LNCAP (cell line): ENCODE results near the gene NEURL2.

Experiments used
- TF ChIP-seq, protein P1 (sequence below): fragments of 450-650 bp; IDR thresholded peaks from 2 replicates; pipeline ENCODE4 v1.5.1; 2017; ENCODE audit warnings: mild to moderate bottlenecking

Gene NEURL2

DNA sequence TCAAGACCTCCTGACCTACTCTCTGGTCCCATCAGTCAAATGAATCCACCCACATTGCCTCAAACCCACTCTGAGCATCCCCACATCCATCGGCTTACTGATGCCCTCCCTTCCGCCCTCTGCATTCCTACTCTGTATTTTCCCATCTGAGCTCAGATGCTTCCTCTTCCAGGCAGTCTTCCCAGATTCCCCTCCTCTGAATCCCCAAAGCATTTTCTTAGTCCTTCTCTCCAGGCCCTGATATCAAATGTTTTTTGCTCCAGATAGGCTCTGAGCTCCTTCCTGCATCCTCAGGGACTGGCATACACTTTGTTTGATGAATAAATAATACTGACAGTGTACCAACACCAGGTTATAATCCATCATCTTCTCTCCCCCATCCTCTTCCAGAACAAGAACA lies 17.1 kb upstream of the NEURL2 start:
- TF ChIP-seq, protein P1, sequence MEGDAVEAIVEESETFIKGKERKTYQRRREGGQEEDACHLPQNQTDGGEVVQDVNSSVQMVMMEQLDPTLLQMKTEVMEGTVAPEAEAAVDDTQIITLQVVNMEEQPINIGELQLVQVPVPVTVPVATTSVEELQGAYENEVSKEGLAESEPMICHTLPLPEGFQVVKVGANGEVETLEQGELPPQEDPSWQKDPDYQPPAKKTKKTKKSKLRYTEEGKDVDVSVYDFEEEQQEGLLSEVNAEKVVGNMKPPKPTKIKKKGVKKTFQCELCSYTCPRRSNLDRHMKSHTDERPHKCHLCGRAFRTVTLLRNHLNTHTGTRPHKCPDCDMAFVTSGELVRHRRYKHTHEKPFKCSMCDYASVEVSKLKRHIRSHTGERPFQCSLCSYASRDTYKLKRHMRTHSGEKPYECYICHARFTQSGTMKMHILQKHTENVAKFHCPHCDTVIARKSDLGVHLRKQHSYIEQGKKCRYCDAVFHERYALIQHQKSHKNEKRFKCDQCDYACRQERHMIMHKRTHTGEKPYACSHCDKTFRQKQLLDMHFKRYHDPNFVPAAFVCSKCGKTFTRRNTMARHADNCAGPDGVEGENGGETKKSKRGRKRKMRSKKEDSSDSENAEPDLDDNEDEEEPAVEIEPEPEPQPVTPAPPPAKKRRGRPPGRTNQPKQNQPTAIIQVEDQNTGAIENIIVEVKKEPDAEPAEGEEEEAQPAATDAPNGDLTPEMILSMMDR, result no peak

DNA sequence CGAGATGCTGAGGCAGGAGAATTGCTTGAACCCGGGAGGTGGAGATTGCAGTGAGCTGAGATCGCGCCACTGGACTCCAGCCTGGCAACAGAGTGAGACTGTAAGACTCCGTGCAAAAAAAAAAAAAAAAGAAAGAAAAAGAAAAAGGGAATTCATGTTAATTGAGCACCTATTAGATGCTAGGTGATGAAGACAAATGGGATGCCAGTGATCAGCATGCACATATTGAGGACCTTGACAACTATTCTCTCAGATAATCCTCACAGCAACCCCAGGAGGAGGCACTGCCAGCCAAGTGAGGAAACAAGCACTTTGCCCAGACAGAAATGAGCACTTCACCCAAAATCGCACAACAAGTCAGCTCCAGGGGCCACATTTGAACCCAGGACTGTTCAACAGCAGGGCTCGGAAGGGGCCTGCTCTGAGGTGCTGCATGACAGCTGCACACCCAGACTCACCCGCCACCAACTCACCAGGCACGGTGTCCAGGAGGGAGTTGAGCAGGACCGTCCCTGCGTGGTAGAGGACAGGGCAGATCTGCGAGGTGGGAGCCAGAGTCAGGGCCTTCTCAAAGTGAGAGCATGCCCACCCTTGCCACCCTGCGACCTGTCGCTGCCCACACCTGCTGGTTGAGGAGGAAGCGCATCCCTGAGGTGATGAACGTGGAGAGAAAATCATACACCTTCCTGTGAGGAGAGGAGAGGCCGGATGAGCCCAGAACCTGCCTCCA lies 16.4 kb upstream of the NEURL2 start:
- TF ChIP-seq, protein P1, result no peak

DNA sequence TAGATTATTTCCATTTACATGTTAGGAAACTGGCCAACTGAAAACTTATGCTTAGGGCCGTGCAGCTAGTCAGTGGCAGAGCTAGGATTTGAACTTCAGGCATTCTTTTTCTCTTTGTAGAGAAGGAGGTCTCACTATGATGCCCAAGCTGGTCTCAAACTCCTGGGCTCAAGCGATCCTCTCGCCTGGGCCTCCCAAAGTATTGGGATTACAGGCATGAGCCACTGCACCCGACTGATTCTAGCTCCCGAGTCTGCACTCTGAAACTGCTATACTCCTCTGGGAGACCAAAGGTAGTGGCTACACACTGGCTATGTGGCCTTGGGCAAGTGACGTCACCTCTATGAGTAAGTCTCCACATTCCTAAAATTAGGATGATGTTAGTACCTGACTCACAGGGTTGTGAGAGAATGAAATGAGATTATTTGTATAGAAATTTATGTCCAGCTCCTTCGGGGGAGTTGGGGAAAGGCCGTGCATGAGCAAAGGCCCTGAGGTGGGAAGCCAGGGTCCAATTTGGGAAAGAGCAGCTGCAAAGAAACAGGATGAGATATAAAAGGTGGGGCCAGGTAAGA lies 14.6 kb upstream of the NEURL2 start:
- TF ChIP-seq, protein P1, result no peak

DNA sequence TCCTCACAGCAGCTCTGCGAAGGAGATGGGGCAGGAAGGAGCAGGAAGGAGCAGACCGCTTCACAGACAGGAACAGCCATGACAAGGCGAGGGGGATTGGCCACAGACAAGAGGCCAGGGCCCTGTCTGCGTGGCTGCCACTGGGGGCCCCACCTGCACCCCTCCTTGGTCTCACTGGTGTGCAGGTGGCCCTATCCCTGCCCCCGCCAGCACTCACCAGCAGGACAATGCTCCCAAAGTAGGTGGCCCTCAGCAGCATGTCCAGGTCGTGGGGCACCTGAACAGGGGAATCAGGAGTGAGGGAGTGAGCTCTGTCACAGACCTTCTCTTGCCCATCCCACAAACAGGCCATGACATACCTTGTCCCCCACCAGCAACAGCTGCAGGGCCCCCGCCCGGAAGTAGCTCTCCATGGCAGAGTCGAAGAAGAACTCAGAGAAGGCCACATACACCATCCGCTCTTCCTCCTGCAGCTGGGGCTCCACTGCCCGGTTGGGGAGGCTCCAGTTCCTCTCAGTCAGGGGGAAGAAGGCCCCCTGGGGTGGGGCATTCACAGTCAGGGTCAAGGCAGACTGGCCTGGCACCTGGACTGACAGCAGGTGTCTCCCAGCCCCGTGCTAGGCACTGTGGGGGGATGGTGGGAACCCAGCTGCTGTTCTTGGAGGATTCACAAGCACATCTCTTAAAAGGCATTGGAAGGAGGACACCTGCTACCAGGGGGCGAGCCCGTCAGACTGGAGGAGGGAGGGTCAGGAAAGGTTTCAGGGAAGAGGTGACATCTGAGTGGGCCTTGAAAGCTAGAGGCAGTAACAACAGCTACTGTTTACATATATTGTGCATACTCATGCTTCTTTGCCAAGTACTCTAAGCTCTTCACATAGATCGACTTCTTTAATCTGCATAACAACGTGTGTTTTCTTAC lies 13.8 kb upstream of the NEURL2 start:
- TF ChIP-seq, protein P1, result no peak

DNA sequence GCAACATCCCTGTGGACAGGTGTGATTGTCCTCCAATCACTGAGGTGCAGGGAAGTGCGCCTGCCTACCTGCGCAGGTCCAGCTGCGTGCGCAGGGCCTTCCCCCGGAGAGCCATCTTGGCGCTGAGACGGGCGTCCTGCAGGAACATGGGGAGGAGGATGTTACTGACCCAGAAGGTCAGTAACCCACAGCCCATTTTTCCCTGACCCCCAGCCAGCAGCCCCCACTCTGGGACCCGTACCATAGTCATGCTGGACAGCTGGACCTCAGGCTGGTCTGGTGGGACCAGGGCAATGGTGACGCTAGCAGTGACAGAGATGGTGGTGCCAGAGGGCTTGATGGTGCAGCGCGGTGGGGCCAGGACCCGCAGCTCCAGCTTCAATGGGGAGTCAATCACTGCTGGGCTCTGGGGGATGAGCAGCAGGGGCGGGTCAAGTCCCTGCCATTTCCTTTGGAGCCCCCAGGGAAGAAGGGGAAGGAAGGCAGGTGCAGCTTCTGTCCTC lies 11.2 kb upstream of the NEURL2 start:
- TF ChIP-seq, protein P1, result no peak

DNA sequence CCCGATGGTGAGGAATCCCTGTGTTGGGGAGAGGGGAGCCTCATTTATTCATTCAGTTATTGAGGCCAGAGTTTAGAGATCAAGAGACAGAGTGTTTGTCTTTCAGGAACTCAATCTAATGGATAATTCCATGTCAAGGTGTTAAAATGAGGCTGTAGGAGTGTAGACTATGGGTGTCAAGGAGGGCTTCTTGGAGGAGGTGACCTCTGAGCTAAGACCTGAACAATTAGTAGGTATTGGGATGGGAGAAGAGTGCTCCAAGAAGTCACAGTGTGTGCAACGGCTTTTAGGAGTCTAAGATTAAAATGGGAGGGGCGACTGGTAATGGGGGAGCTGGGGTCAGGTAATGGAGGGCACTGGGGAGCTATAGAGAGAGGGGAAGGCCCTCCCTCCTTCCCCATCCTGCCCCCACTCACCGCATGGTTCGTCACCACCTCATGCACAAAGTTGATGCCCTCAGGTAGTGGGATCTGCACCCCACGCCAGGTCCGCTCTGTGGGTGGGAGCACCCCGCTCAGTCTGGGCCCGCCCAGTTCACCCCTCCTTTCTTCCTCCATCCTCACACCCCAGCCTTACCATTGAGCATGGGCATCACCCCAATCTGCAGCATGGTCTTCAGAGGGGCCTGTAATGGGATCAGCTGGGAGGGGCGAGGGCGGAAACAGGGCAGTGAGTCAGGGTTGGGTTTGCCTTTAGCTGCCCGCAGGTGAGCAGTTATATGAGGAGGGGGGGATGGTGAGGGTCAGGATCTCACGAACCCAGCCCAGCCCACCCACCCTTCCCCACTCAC lies 8.2 kb upstream of the NEURL2 start:
- TF ChIP-seq, protein P1, result no peak

DNA sequence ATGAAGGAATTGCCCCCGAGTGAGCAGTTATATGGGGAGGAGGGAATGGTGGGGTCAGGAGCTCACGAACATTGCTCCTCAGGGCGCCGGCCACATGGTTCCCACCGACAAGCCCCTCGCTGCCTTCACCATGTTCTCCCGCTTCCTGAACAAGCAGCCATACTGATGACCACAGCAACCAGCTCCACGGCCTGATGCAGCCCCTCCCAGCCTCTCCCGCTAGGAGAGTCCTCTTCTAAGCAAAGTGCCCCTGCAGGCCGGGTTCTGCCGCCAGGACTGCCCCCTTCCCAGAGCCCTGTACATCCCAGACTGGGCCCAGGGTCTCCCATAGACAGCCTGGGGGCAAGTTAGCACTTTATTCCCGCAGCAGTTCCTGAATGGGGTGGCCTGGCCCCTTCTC lies 7.3 kb upstream of the NEURL2 start:
- TF ChIP-seq, protein P1, result no peak
